Stimulated activated CD4-positive, alpha-beta T cell treated with anti-CD3 and anti-CD28 coated beads, Interleukin-4, amount 100 ng/mL, for 1 hour (primary cell): ENCODE data around the gene PDCD1.
A peak's percentile ranks its signal among the peaks of the same experiment; 100 is the strongest.
"Not testable (repeated sequence)": the region's sequence is repeated elsewhere in the genome, so short reads cannot be mapped to it uniquely, and the experiment has no call there.

Experiments
- DNase-seq: peaks from one replicate; pipeline ENCODE4 v3.0.0-alpha.2; 2020

PDCD1 gene

GRCh38 chr2:241811201-241811951 is 47.3 kb downstream of the PDCD1 start:
- DNase-seq, result no peak

DNA sequence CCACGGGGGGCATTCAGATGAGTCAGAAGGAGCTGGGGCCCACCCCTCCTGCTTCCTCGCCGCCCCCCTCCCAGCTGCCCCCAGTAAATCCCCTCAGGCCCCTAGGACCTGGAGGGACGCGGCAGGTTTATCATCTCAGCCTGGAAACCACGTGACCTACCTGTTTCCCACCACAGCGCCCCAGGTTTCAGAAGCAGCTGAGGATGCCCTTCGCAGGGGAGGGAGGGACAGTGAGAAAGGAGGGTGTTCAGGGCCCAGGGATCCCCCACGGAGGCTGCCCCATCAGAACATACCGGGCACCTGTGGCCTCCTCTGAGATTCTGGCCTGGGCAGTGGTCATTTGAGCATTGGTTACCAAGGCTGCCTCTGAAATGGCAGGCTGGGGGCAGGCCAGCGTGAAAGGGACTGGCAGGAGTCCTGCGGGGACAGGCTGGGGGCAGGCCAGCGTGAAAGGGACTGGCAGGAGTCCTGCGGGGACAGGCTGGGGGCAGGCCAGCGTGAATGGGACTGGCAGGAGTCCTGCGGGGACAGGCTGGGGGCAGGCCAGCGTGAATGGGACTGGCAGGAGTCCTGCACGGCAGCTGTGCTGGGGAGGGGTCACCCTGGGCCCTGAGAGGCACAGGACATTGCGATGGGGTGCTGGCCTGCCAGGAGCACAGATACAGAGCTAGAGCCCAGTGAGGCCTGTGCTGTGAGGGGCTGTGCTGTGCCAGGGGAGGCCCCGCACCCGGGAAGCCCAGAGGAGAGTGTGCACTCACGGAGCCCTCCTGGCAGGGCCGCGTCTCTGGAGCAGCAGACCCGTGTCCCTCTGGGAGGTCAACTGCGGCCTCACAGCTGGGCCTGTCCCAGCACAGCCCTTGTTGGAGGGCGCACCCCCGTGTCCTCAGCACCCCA is 48.1 kb downstream of the PDCD1 start:
- DNase-seq, result no peak

DNA sequence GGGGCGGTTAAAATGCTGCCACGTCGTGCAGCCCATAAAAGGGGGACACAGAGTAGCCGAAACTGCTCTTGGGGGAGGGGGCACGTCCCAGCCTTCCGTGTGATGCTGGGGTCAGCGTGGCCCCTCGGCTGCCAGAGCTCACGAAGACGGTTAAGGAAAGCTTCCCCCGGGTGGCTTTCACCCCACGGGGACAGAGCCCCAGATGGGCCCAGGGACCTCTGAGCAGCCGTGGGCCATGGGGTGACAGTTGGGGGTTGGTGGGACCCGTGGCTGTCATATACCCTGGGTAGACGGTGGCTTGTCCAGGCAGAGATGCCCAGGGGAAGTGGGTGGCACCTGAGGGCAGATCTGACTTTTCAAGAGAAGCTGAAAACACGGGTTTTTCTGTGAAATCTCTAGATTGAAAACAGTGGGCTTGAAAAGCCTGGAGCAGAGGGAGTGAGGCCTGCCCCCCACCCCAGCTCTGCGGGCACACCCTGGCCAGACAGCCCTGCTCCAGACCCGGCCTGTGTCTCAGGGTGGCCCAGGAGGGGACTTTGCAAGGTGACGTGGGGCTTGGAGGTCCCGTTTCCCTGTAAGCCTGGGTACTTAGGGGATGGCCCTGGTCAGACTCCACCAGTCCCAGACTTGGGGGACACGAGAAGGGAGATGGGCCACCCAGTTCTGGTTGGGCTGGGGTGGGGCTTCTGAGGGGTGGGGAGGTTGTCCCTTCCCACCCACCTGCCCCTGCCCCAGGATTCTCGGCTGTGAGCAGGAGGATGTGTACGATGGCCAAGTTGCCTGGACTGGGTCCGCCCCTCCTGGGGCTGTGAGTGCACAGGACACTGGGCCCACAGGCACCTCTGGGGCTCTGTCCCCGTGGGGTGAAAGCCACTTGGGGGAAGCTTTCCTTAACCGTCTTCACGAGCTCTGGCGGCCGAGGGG is 49.0 kb downstream of the PDCD1 start:
- DNase-seq, result no peak

GRCh38 chr2:241808721-241809382 is 49.8 kb downstream of the PDCD1 start, which contains the start of gene NEU4:
TSS of gene NEU4 (plus strand) at chr2:241809193. CDS start at chr2:241814485, 5,292 bp downstream.
- no peak for DNase-seq

GRCh38 chr2:241808051-241808720 is 50.5 kb downstream of the PDCD1 start:
- no peak for DNase-seq

GRCh38 chr2:241806217-241806616 is 52.5 kb downstream of the PDCD1 start:
- DNase-seq, result not testable (repeated sequence)

- no peak for DNase-seq
Measured at GRCh38 chr2:241804326-241805229, 54.1 kb downstream of the PDCD1 start.

- peak; percentile 47 for DNase-seq
Measured at GRCh38 chr2:241803387-241804325, 55.0 kb downstream of the PDCD1 start.

GRCh38 chr2:241802421-241803318 is 56.0 kb downstream of the PDCD1 start:
- no peak for DNase-seq

GRCh38 chr2:241801611-241802420 is 56.9 kb downstream of the PDCD1 start:
- DNase-seq, result no peak

GRCh38 chr2:241800198-241800903 is 58.3 kb downstream of the PDCD1 start:
- not testable (repeated sequence) for DNase-seq
